A172 (cell line): ENCODE results near the gene CPSF2. TPM values are rescaled to one million over a fixed set of nuclear protein-coding genes. Genes with fewer than 3 reads are reported as not detected.

Source experiments
- total RNA-seq: library from RNA; depleted of rRNA; stranded (reverse); fragments of >200 nt; shearing (Covaris generic); gene quantifications from 2 replicates; pipeline ENCODE4 v1.2.3, GENCODE V29; 2014; rRNA removed

The CPSF2 gene
- total RNA-seq, 1 experiment from 2014 or later, result 36.7 TPM

Other genes with a start within 250 kb of the CPSF2 start
- gene FBLN5, start 174.3 kb upstream of the CPSF2 start, total RNA-seq, result 2.6 and 8.6 TPM in 2 replicates
- gene TRIP11, start 81.9 kb upstream of the CPSF2 start, total RNA-seq, result 8.8 and 14.8 TPM in 2 replicates
- 22.7 and 42.2 TPM in 2 replicates for gene ATXN3, start 15.4 kb upstream of the CPSF2 start, total RNA-seq
- 266 and 444 TPM in 2 replicates for gene NDUFB1, start 263 bp upstream of the CPSF2 start, total RNA-seq
- gene SLC24A4, start 201.2 kb downstream of the CPSF2 start, total RNA-seq, result not detected in 2 replicates